IMR-90 (cell line): ENCODE results near the gene TAGLN3. TPM values are rescaled to one million over a fixed set of nuclear protein-coding genes. Genes with fewer than 3 reads are reported as not detected.

ENCODE experiments used
- ATAC-seq: fragments of 200-7000 bp; cut with Tn5 transposase; 2 replicates; pipeline ENCODE4 v1.9.1; 2020; ENCODE audit warnings: low read depth, mild to moderate bottlenecking, moderate library complexity
- BruUV-seq: library from RNA; stranded (reverse); fragments of 400-500 nt; replicated peaks from 2 replicates; lab custom pipeline; 2021; lab: Mats Ljungman, UMichigan
- CTCF ChIA-PET: fragments of 300-600 bp; formaldehyde crosslinking; extraction: SDS; loops from one replicate; lab custom pipeline; 2021; ENCODE audit warnings: antibody characterized with exemption; lab: Yijun Ruan, JAX
- POLR2A ChIA-PET: fragments of 300-600 bp; sonication (Branson Sonifier 250); formaldehyde crosslinking; loops from one replicate; lab custom pipeline; 2022; ENCODE audit warnings: antibody characterized with exemption; ENCODE audit not compliant: unreplicated experiment; lab: Charles Lee
- DNase-seq: peaks from one replicate; pipeline ENCODE4 v3.0.0; 2013
- H2AFZ ChIP-seq: replicated peaks from 2 replicates; pipeline ENCODE3; 2013; ENCODE audit warnings: low read length, mild to moderate bottlenecking; ENCODE audit not compliant: poor library complexity
- H2AK5ac ChIP-seq: 2 replicates; pipeline ENCODE4 v1.6.1; 2013; ENCODE audit warnings: low read depth, low read length, inconsistent platforms
- H2AK9ac ChIP-seq: replicated peaks from 2 replicates; pipeline ENCODE3; 2013; ENCODE audit warnings: mild to moderate bottlenecking, low read depth, low read length, moderate library complexity; ENCODE audit not compliant: poor library complexity
- H2BK120ac ChIP-seq: 2 replicates; pipeline ENCODE4 v1.6.1; 2013; ENCODE audit warnings: low read depth, low read length, inconsistent platforms
- H2BK15ac ChIP-seq: 3 replicates; pipeline ENCODE4 v1.6.1; 2013; ENCODE audit warnings: low read depth, low read length, inconsistent platforms
- H2BK20ac ChIP-seq: 2 replicates; pipeline ENCODE4 v1.6.1; 2013; ENCODE audit warnings: low read depth, mild to moderate bottlenecking, inconsistent platforms, low read length, moderate library complexity
- H2BK5ac ChIP-seq: 2 replicates; pipeline ENCODE4 v1.6.1; 2013; ENCODE audit warnings: mild to moderate bottlenecking, low read depth, low read length, inconsistent platforms; ENCODE audit not compliant: poor library complexity, severe bottlenecking
- H3K14ac ChIP-seq: replicated peaks from 2 replicates; pipeline ENCODE4 v1.6.1; 2013; ENCODE audit warnings: low read depth, low read length, inconsistent platforms
- H3K18ac ChIP-seq: 2 replicates; pipeline ENCODE4 v1.6.1; 2013; ENCODE audit warnings: low read depth, low read length, control low read depth
- H3K23ac ChIP-seq: 2 replicates; pipeline ENCODE4 v1.6.1; 2013; ENCODE audit warnings: low read depth, low read length, inconsistent platforms
- H3K27ac ChIP-seq: 2 replicates; pipeline ENCODE4 v1.5.1; 2013; ENCODE audit warnings: mild to moderate bottlenecking, control low read depth, low read length; ENCODE audit not compliant: insufficient read depth
- H3K27me3 ChIP-seq: 2 replicates; pipeline ENCODE4 v1.6.1; 2013; ENCODE audit warnings: low read length; ENCODE audit not compliant: control insufficient read depth, insufficient read depth
- H3K36me3 ChIP-seq: 2 replicates; pipeline ENCODE4 v1.6.1; 2013; ENCODE audit warnings: low read length, mixed read lengths; ENCODE audit not compliant: control insufficient read depth, insufficient read depth
- H3K4ac ChIP-seq: 2 replicates; pipeline ENCODE4 v1.6.1; 2013; ENCODE audit warnings: low read depth, low read length, inconsistent platforms
- H3K4me1 ChIP-seq: 2 replicates; pipeline ENCODE4 v1.6.1; 2013; ENCODE audit warnings: low read length, mixed read lengths; ENCODE audit not compliant: control insufficient read depth, insufficient read depth
- H3K4me2 ChIP-seq: 2 replicates; pipeline ENCODE4 v1.6.1; 2013; ENCODE audit warnings: low read depth, mild to moderate bottlenecking, control low read depth, low read length, moderate library complexity
- H3K4me3 ChIP-seq: 2 replicates; pipeline ENCODE4 v1.5.1; 2013; ENCODE audit warnings: low read depth, mild to moderate bottlenecking, control low read depth, low read length, moderate library complexity; ENCODE audit not compliant: insufficient read depth
- H3K56ac ChIP-seq: 2 replicates; pipeline ENCODE4 v1.6.1; 2013; ENCODE audit warnings: low read length, inconsistent platforms; ENCODE audit not compliant: insufficient read depth; ENCODE audit errors: extremely low read depth
- H3K79me1 ChIP-seq, 2 experiments: 2 replicates each; pipeline ENCODE4 v1.6.1; 2013; ENCODE audit warnings: low read length in 2 of 2, inconsistent platforms in 1 of 2, low read depth in 1 of 2
- H3K9ac ChIP-seq: 2 replicates; pipeline ENCODE4 v1.6.1; 2013; ENCODE audit warnings: low read depth, low read length, control low read depth
- H3K9me1 ChIP-seq: 2 replicates; pipeline ENCODE4 v1.6.1; 2013; ENCODE audit warnings: low read length, inconsistent platforms; ENCODE audit not compliant: insufficient read depth
- H3K9me3 ChIP-seq: 2 replicates; pipeline ENCODE4 v1.6.1; 2013; ENCODE audit warnings: low read length; ENCODE audit not compliant: control insufficient read depth, insufficient read depth
- H4K20me1 ChIP-seq: 2 replicates; pipeline ENCODE4 v1.6.1; 2013; ENCODE audit warnings: low read length, inconsistent platforms; ENCODE audit not compliant: insufficient read depth
- H4K5ac ChIP-seq: 2 replicates; pipeline ENCODE4 v1.6.1; 2013; ENCODE audit warnings: mild to moderate bottlenecking, low read depth, low read length, control low read depth
- H4K8ac ChIP-seq, 2 experiments: 2 replicates each; pipeline ENCODE4 v1.6.1; 2013; ENCODE audit warnings: low read depth in 2 of 2, low read length in 2 of 2, control low read depth in 1 of 2, inconsistent platforms in 1 of 2
- H4K91ac ChIP-seq: 2 replicates; pipeline ENCODE4 v1.6.1; 2013; ENCODE audit warnings: low read depth, low read length, inconsistent platforms; ENCODE audit not compliant: insufficient read depth
- MAZ ChIP-seq: IDR thresholded peaks from 2 replicates; pipeline ENCODE4 v1.6.1; 2012; ENCODE audit warnings: low read depth, mild to moderate bottlenecking, low read length, improper control_type of control experiment, moderate library complexity, borderline replicate concordance
- POLR2A ChIP-seq: IDR thresholded peaks from 2 replicates; pipeline ENCODE4 v1.6.1; 2012; ENCODE audit warnings: mild to moderate bottlenecking, low read depth, low read length
- WGBS, 2 experiments: methylation state at CpG; one replicate each; pipeline versions ENCODE4 v1.1.5 to v1.1.7; 2013; ENCODE audit warnings: missing lambda C conversion rate in 2 of 2; ENCODE audit not compliant: insufficient read length in 1 of 2; ENCODE audit errors: extremely low coverage in 2 of 2; 5-methylcytosine and 5-hydroxymethylcytosine counted together
- dilution Hi-C: fragments of 300-500 bp; cut with HindIII; formaldehyde crosslinking; loops from one replicate; pipeline ENCODE4 v1.14.3; 2018; ENCODE audit warnings: low sequenced_read_pairs; ENCODE audit not compliant: unreplicated experiment
- in situ Hi-C: fragments of 300-500 bp; cut with MboI; formaldehyde crosslinking; loops from 3 replicates; pipeline ENCODE4 v1.14.3; 2019; ENCODE audit warnings: low sequenced_read_pairs, inconsistent platforms, mixed read lengths
- intact Hi-C: fragments of 100-400 bp; cut with micrococcal nuclease; formaldehyde crosslinking; loops from 2 replicates; pipeline ENCODE4 v1.10.0; 2022
- polyA plus RNA-seq, 3 experiments: library from polyadenylated mRNA; depleted of rRNA; stranded (reverse); fragments of >200 nt; gene quantifications; 2 replicates each; pipeline ENCODE4 v1.2.3, GENCODE V29; 2012; ENCODE audit warnings: low replicate concordance in 1 of 3
- total RNA-seq: library from RNA; depleted of rRNA; stranded (reverse); fragments of >200 nt; gene quantifications from 2 replicates; pipeline ENCODE4 v1.2.3, GENCODE V29; 2012

The TAGLN3 gene
- total and polyA plus RNA-seq, 2 of the 4 experiments (the other 2 are of a cell fraction): 3.2 to 7.7 TPM

DNA sequence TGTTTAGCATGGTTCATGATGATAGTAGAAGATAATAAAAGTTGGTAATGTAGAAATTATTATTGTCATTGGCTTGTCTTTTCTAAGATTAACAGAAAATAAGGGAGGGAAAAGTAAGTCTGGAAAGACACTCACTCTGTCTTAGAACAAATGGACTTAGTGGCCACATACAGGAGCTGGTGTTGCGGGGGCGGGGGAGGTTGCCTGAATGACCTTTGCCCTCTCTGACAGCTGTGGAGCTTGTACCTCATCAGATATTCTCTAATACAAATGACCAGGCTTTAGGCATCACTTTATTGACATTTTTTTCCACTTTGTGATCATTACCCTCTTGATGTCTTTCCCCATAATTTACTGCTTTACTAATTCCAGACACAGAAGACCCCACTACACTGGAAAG, 5.9 kb downstream of the TAGLN3 start:
- Histone ChIP-seq H2BK20ac (no peak overlapping the region), H3K4me1 (peaks cover 8% of the 10 kb centered on the region), H3K18ac (no peak overlapping the region), H2BK15ac (no peak overlapping the region), H3K4me3 (no peak overlapping the region), H2AFZ (no peak overlapping the region), H4K5ac (no peak overlapping the region), H2BK120ac (no peak overlapping the region), H3K79me1 (no peaks in the 10 kb centered on the region), H2AK9ac (no peak overlapping the region), H3K36me3 (no peaks in the 10 kb centered on the region), H3K56ac (no peak overlapping the region), H4K8ac (no peak overlapping the region), H3K4ac (no peak overlapping the region), H3K4me2 (no peak overlapping the region), H3K23ac (no peak overlapping the region), H4K91ac (no peak overlapping the region), H2AK5ac (no peak overlapping the region), H3K9me1 (peaks cover 6% of the 10 kb centered on the region), H2BK5ac (no peak overlapping the region), H4K20me1 (no peaks in the 10 kb centered on the region), H3K27ac (no peak overlapping the region), H3K14ac (no peak overlapping the region), H3K9me3 (no peaks in the 10 kb centered on the region), H3K9ac (no peak overlapping the region), H3K27me3 (no peaks in the 10 kb centered on the region)
- ChIA-PET CTCF (no interaction called here), POLR2A (no interaction called here)
- in situ Hi-C loops (no loop called here), dilution Hi-C loops (no loop called here), intact Hi-C loops (no loop called here)
- no peak for DNase-seq
- ATAC-seq: no peak
- no TSS peak for BruUV-seq
- TF ChIP-seq MAZ (no peak), POLR2A (no peak)
- WGBS, 2 experiments: no CpG with 5 or more reads among the region's 2 CpGs
